Epithelial cell of proximal tubule (primary cell): ENCODE measurements around the gene GPR25. TPM values are rescaled to one million over a fixed set of nuclear protein-coding genes. Genes with fewer than 3 reads are reported as not detected.

ENCODE experiments used
- DNase-seq: peaks from one replicate; pipeline ENCODE4 v3.0.0-alpha.2; 2011; ENCODE audit warnings: low read depth
- H3K4me3 ChIP-seq: 2 replicates; pipeline ENCODE4 v1.5.1; 2011; ENCODE audit warnings: low read depth, mild to moderate bottlenecking, low read length
- CTCF ChIP-seq: conservative IDR thresholded peaks from 2 replicates; pipeline ENCODE4 v1.5.1; 2012; ENCODE audit warnings: low read depth, mild to moderate bottlenecking, low read length
- total RNA-seq: library from RNA; depleted of rRNA; stranded (reverse); fragments of >200 nt; gene quantifications from 2 replicates; pipeline ENCODE4 v1.2.3, GENCODE V29; 2015

GPR25 gene
- total RNA-seq, 1 donor from 2014 or later: not detected

GRCh38 chr1:200904772-200905171 is 32.0 kb downstream of the GPR25 start:
- TF ChIP-seq CTCF: no peak
- H3K4me3 ChIP-seq: no peak overlapping the region
- no peak for DNase-seq

GRCh38 chr1:200905411-200906052 is 32.8 kb downstream of the GPR25 start:
- no peak for DNase-seq
- no peak for TF ChIP-seq CTCF

GRCh38 chr1:200906491-200906890 is 33.7 kb downstream of the GPR25 start:
- TF ChIP-seq CTCF: no peak
- no peak for DNase-seq
- H3K4me3 ChIP-seq: no peak overlapping the region

More at GRCh38 chr1:200905411-200906052, 32.8 kb downstream of the GPR25 start:
- H3K4me3 ChIP-seq: no peak overlapping the region

- DNase-seq: no peak
- TF ChIP-seq CTCF: no peak
- no peak overlapping the region for H3K4me3 ChIP-seq
Observed at GRCh38 chr1:200907611-200908097, 34.9 kb downstream of the GPR25 start.

GRCh38 chr1:200908191-200908868 is 35.5 kb downstream of the GPR25 start:
- no peak overlapping the region for H3K4me3 ChIP-seq
- no peak for TF ChIP-seq CTCF
- DNase-seq: no peak

DNA sequence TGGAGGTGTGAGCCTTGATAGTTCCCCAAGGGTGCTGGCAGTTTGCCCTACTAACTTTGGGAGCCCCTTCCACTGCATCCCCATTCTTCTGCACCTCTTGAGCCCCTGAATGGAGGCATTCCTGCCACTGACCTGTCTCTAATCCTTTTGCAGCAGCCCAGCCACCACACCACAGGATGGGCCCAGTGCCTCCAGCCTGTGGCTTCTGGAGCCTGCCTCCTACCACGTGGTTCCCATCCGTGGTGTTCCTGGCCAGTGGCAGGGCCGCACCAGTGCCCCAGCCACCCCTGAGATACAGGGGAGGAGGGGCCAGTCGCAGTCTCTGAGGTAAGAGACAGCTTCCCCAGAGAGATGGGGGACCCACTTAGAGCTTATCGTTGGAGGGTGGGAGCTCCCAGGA is 36.3 kb downstream of the GPR25 start:
- DNase-seq: no peak
- no peak for TF ChIP-seq CTCF
- H3K4me3 ChIP-seq: no peak overlapping the region

DNA sequence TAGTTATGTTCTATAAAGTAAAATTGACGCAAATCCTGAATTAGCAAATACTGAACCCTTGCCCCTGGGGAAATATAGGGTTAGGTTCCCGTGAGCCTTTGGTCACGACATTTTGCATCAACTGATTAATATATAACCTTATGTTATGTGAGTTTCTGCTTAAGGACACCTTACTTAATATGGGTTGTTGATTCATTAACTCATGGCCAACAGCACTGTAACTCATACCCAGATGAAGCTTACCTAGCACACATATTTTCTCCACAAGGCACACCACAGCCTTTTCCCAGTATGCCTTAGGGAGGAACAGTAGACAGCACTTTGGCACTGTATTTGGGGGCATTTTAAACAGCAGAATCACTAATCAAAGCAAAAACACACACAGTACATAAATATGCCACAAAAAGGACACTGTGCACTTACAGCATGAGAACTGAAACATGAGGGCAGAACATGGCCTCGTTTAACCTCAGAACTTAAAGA is 37.0 kb downstream of the GPR25 start:
- DNase-seq: no peak
- no peak for TF ChIP-seq CTCF
- H3K4me3 ChIP-seq: no peak overlapping the region
